Keratinocyte (primary cell): Measurements from ENCODE around the gene EPYC.

ENCODE experiments used
- CTCF ChIP-seq, 3 experiments: IDR thresholded peaks in 1 of 3; conservative IDR thresholded peaks in 1 of 3; optimal IDR thresholded peaks in 1 of 3; 2 replicates in 2 of 3; 3 replicates in 1 of 3; pipeline versions ENCODE3 to v1.5.1; 2011; ENCODE audit warnings: low read length in 3 of 3, mild to moderate bottlenecking in 3 of 3, moderate library complexity in 2 of 3, control low read depth in 1 of 3, inconsistent platforms in 1 of 3; ENCODE audit not compliant: insufficient read depth in 2 of 3; ENCODE audit errors: extremely low read depth in 1 of 3
- EZH2 ChIP-seq: IDR thresholded peaks from one replicate; pipeline ENCODE4 v1.6.1; 2012; ENCODE audit warnings: inconsistent platforms, mild to moderate bottlenecking, low read length, moderate library complexity

DNA sequence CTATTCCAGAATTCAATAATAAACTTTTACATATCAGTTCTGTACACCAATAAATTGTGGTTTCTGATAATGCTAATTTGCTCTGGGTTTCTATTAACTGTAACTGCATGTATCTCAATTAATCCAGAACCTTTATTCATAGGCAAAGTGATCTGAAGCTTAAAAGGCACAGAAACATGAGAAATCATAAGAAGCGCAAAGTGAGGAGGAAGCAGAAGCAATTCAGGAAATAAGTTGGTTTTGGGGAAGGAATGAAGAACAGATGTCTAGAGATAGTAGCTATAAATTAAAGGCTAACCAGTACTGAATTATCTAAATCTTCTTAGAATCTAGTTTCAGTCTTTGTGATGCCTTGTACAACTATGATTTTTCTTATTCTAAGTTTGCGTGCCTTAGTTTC lies 28.5 kb upstream of the EPYC start:
- no peak for TF ChIP-seq CTCF (optimal IDR thresholded peaks at IDR 0.05 in 1 of 3, IDR thresholded peaks at IDR 0.05 in 1 of 3, conservative IDR thresholded peaks at IDR 0.05 in 1 of 3; ENCODE audit: extremely low read depth in 1 of 3, insufficient read depth in 2 of 3, low read length in 3 of 3)
- TF ChIP-seq EZH2 = no peak
